ENCODE data around the gene DCHS1.
"Not testable (repeated sequence)": the region's sequence is repeated elsewhere in the genome, so short reads cannot be mapped to it uniquely, and the experiment has no call there.

- not testable (repeated sequence) for TF ChIP-seq CBX5 (IDR thresholded peaks at IDR 0.05; ENCODE audit: low read depth); CTCF (IDR thresholded peaks at IDR 0.05 in 2 of 3, conservative IDR thresholded peaks at IDR 0.05 in 1 of 3; ENCODE audit: control insufficient read depth in 2 of 3, extremely low read depth in 1 of 3, insufficient read depth in 1 of 3, low read depth in 3 of 3, low read length in 3 of 3); TAF1 (IDR thresholded peaks at IDR 0.05; ENCODE audit: borderline replicate concordance, low read depth, low read length); POLR2AphosphoS5 (IDR thresholded peaks at IDR 0.05; ENCODE audit: low read length); YY1 (IDR thresholded peaks at IDR 0.05; ENCODE audit: low read depth, low read length); DPF2 (IDR thresholded peaks at IDR 0.05); POLR2A (IDR thresholded peaks at IDR 0.05; ENCODE audit: low read depth, low read length)
Measured at GRCh38 chr11:6701955-6702354, 46.3 kb upstream of the DCHS1 start.

All from GM12878 (cell line).